Osteocyte (in vitro differentiated cells): ENCODE results near the gene BNC2. TPM values are rescaled to one million over a fixed set of nuclear protein-coding genes. Genes with fewer than 3 reads are reported as not detected.

Source experiments
- DNase-seq: peaks from one replicate; pipeline ENCODE4 v3.0.0; 2021; ENCODE audit warnings: mixed read lengths; ENCODE audit not compliant: unreplicated experiment; ENCODE audit errors: extremely low spot score
- H3K27ac Mint-ChIP-seq: one replicate; pipeline ENCODE4 v1.8.0; 2021; ENCODE audit warnings: mild to moderate bottlenecking, mixed read lengths; ENCODE audit not compliant: unreplicated experiment
- H3K27me3 Mint-ChIP-seq: one replicate; pipeline ENCODE4 v1.8.0; 2021; ENCODE audit warnings: mixed read lengths; ENCODE audit not compliant: unreplicated experiment
- H3K36me3 Mint-ChIP-seq: one replicate; pipeline ENCODE4 v1.8.0; 2021; ENCODE audit warnings: mixed read lengths; ENCODE audit not compliant: unreplicated experiment
- H3K4me1 Mint-ChIP-seq: one replicate; pipeline ENCODE4 v1.8.0; 2021; ENCODE audit warnings: mixed read lengths; ENCODE audit not compliant: unreplicated experiment
- H3K4me3 Mint-ChIP-seq: one replicate; pipeline ENCODE4 v1.8.0; 2021; ENCODE audit warnings: mild to moderate bottlenecking, moderate library complexity, mixed read lengths; ENCODE audit not compliant: unreplicated experiment
- H3K9me3 Mint-ChIP-seq: one replicate; pipeline ENCODE4 v1.8.0; 2021; ENCODE audit warnings: mixed read lengths; ENCODE audit not compliant: unreplicated experiment
- total RNA-seq: library from RNA; stranded (reverse); gene quantifications from 2 replicates; pipeline ENCODE4 v1.2.1, GENCODE V29; 2021
- TF ChIP-seq, protein P1 (sequence below): fragments of 200-600 bp; sonication (generic); IDR thresholded peaks from 2 replicates; pipeline ENCODE4 v1.5.0; 2021; ENCODE audit warnings: antibody characterized with exemption, mild to moderate bottlenecking, moderate library complexity

Gene BNC2
- total RNA-seq, 1 donor from 2014 or later, result 66.5 TPM

GRCh38 chr9:16612627-16613026 is 257.8 kb downstream of the BNC2 start:
- Mint-ChIP-seq H3K36me3 (peaks cover 2% of the 10 kb centered on the region), H3K4me3 (no peak overlapping the region), H3K27ac (no peak overlapping the region), H3K9me3 (no peaks in the 10 kb centered on the region), H3K27me3 (no peaks in the 10 kb centered on the region), H3K4me1 (peaks cover 36% of the 10 kb centered on the region)
- DNase-seq, result no peak
- TF ChIP-seq, protein P1, sequence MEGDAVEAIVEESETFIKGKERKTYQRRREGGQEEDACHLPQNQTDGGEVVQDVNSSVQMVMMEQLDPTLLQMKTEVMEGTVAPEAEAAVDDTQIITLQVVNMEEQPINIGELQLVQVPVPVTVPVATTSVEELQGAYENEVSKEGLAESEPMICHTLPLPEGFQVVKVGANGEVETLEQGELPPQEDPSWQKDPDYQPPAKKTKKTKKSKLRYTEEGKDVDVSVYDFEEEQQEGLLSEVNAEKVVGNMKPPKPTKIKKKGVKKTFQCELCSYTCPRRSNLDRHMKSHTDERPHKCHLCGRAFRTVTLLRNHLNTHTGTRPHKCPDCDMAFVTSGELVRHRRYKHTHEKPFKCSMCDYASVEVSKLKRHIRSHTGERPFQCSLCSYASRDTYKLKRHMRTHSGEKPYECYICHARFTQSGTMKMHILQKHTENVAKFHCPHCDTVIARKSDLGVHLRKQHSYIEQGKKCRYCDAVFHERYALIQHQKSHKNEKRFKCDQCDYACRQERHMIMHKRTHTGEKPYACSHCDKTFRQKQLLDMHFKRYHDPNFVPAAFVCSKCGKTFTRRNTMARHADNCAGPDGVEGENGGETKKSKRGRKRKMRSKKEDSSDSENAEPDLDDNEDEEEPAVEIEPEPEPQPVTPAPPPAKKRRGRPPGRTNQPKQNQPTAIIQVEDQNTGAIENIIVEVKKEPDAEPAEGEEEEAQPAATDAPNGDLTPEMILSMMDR, result no peak

- peaks cover 5% of the 10 kb centered on the region for H3K36me3 Mint-ChIP-seq
- H3K9me3 Mint-ChIP-seq, result no peaks in the 10 kb centered on the region
- no peaks in the 10 kb centered on the region for H3K27me3 Mint-ChIP-seq
- TF ChIP-seq, protein P1, result no peak
- peaks cover 37% of the 10 kb centered on the region for H3K4me1 Mint-ChIP-seq
- H3K4me3 Mint-ChIP-seq, result no peak overlapping the region
- no peak overlapping the region for H3K27ac Mint-ChIP-seq
- DNase-seq, result no peak
These were observed 258.5 kb downstream of the BNC2 start for GRCh38 chr9:16611983-16612382.

GRCh38 chr9:16611001-16611400 is 259.5 kb downstream of the BNC2 start:
- H3K4me1 Mint-ChIP-seq, result peaks cover 37% of the 10 kb centered on the region
- peaks cover 6% of the 10 kb centered on the region for H3K36me3 Mint-ChIP-seq
- no peaks in the 10 kb centered on the region for H3K9me3 Mint-ChIP-seq
- no peak for DNase-seq
- TF ChIP-seq, protein P1, result no peak
- H3K27ac Mint-ChIP-seq, result no peak overlapping the region
- no peak overlapping the region for H3K4me3 Mint-ChIP-seq
- no peaks in the 10 kb centered on the region for H3K27me3 Mint-ChIP-seq

DNA sequence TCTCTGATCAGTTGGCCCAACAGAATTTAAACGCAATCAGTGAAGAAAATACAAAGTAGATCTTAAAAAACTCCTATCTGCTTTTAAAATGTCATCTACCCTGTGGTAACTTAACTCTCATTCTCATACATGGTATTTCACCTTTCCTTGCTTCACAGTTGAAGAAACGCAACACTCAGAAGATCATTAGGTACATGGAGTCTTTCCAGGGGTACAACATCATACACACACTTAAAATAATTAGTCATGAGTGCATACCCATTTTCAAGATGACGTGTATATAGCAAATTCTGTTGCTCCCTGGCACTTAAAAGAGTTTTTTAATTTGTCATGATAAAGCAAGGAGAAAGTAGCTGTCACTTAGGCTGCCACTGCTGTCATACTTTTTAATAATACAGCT is 259.9 kb downstream of the BNC2 start:
- H3K36me3 Mint-ChIP-seq, result peaks cover 6% of the 10 kb centered on the region
- H3K9me3 Mint-ChIP-seq, result no peaks in the 10 kb centered on the region
- no peak overlapping the region for H3K27ac Mint-ChIP-seq
- peaks cover 37% of the 10 kb centered on the region for H3K4me1 Mint-ChIP-seq
- no peak for DNase-seq
- no peak overlapping the region for H3K4me3 Mint-ChIP-seq
- TF ChIP-seq, protein P1, result no peak
- no peaks in the 10 kb centered on the region for H3K27me3 Mint-ChIP-seq

- TF ChIP-seq, protein P1, result no peak
- no peak overlapping the region for H3K4me3 Mint-ChIP-seq
- H3K4me1 Mint-ChIP-seq, result peaks cover 41% of the 10 kb centered on the region
- no peak overlapping the region for H3K27ac Mint-ChIP-seq
- H3K9me3 Mint-ChIP-seq, result no peaks in the 10 kb centered on the region
- H3K27me3 Mint-ChIP-seq, result no peaks in the 10 kb centered on the region
- H3K36me3 Mint-ChIP-seq, result peaks cover 6% of the 10 kb centered on the region
- DNase-seq, result no peak
These were observed 261.6 kb downstream of the BNC2 start for GRCh38 chr9:16608906-16609305.
